SK-N-SH (cell line): ENCODE measurements around the gene AKT3. TPM values are rescaled to one million over a fixed set of nuclear protein-coding genes. Genes with fewer than 3 reads are reported as not detected.

Source experiments
- CTCF ChIA-PET: fragments of 300-600, 350-600 bp; formaldehyde crosslinking; extraction: SDS; loops from one replicate; lab custom pipeline; 2021; lab: Yijun Ruan, JAX
- POLR2A ChIA-PET: fragments of 350-600 bp; sonication (Branson Sonifier 250); formaldehyde crosslinking; extraction: SDS; loops from one replicate; lab custom pipeline; 2020; ENCODE audit warnings: antibody characterized with exemption, inconsistent platforms; lab: Yijun Ruan, JAX
- DNase-seq: peaks from one replicate; pipeline ENCODE4 v3.0.0; 2012
- H2AFZ ChIP-seq: fragments of 200-600 bp; sonication (generic); 2 replicates; pipeline ENCODE4 v1.8.1; 2016; ENCODE audit warnings: antibody characterized with exemption, mild to moderate bottlenecking, low read depth
- H3F3A ChIP-seq: fragments of 200-600 bp; sonication (generic); replicated peaks from 2 replicates; pipeline ENCODE3; 2016; ENCODE audit warnings: antibody characterized with exemption, mild to moderate bottlenecking; ENCODE audit not compliant: insufficient read depth
- H3K27ac ChIP-seq, 2 experiments: fragments of 200-500 bp in 1 of 2; fragments of 200-600 bp in 1 of 2; sonication (Bioruptor generic) in 1 of 2; sonication (generic), shearing (Covaris generic) in 1 of 2; 2 replicates each; pipeline versions ENCODE4 v1.5.1 to v1.6.1; 2014 to 2016; ENCODE audit warnings: low read depth in 2 of 2, inconsistent platforms in 1 of 2, low read length in 1 of 2, mild to moderate bottlenecking in 1 of 2, mixed read lengths in 1 of 2
- H3K27me3 ChIP-seq: fragments of 200-600 bp; sonication (generic), shearing (Covaris generic); 2 replicates; pipeline ENCODE4 v1.6.1; 2016; ENCODE audit warnings: mixed run types; ENCODE audit not compliant: insufficient read depth
- H3K36me3 ChIP-seq, 2 experiments: fragments of 200-500 bp in 1 of 2; fragments of 200-600 bp in 1 of 2; sonication (Bioruptor generic) in 1 of 2; sonication (generic) in 1 of 2; replicated peaks in 1 of 2; 2 replicates each; pipeline versions ENCODE3 to v1.5.1; 2014 to 2016; ENCODE audit warnings: low read length in 1 of 2, mild to moderate bottlenecking in 1 of 2; ENCODE audit not compliant: insufficient read depth in 2 of 2, control insufficient read depth in 1 of 2
- H3K4me1 ChIP-seq, 2 experiments: fragments of 200-500 bp in 1 of 2; fragments of 200-600 bp in 1 of 2; sonication (Bioruptor generic) in 1 of 2; sonication (generic), shearing (Covaris generic) in 1 of 2; 2 replicates each; pipeline versions ENCODE4 v1.5.1 to v1.6.1; 2014 to 2016; ENCODE audit warnings: low read depth in 1 of 2, low read length in 1 of 2, mixed run types in 1 of 2; ENCODE audit not compliant: insufficient read depth in 2 of 2, control insufficient read depth in 1 of 2
- H3K4me2 ChIP-seq: fragments of 200-600 bp; sonication (generic), shearing (Covaris generic); 2 replicates; pipeline ENCODE4 v1.6.1; 2017; ENCODE audit warnings: mixed run types
- H3K4me3 ChIP-seq, 2 experiments: fragments of 200-500 bp in 1 of 2; fragments of 200-600 bp in 1 of 2; sonication (Bioruptor generic) in 1 of 2; sonication (generic), shearing (Covaris generic) in 1 of 2; 2 replicates each; pipeline versions ENCODE4 v1.5.1 to v1.8.1; 2014 to 2016; ENCODE audit warnings: low read depth in 2 of 2, inconsistent platforms in 1 of 2, low read length in 1 of 2, mild to moderate bottlenecking in 1 of 2, mixed read lengths in 1 of 2, moderate library complexity in 1 of 2
- H3K79me2 ChIP-seq: fragments of 200-600 bp; sonication (generic); 2 replicates; pipeline ENCODE4 v1.8.1; 2017; ENCODE audit warnings: mild to moderate bottlenecking; ENCODE audit not compliant: insufficient read depth
- H3K9ac ChIP-seq: fragments of 200-600 bp; sonication (generic); 2 replicates; pipeline ENCODE4 v1.6.1; 2017; ENCODE audit warnings: mixed run types
- H3K9me2 ChIP-seq: fragments of 200-600 bp; sonication (generic); 2 replicates; pipeline ENCODE4 v1.6.1; 2017; ENCODE audit warnings: mixed run types
- H3K9me3 ChIP-seq: fragments of 200-600 bp; sonication (generic); 2 replicates; pipeline ENCODE4 v1.6.1; 2017; ENCODE audit warnings: mixed run types, mild to moderate bottlenecking, moderate library complexity
- H4K20me1 ChIP-seq: fragments of 200-600 bp; sonication (generic); 2 replicates; pipeline ENCODE4 v1.6.1; 2017; ENCODE audit warnings: mild to moderate bottlenecking, mixed run types; ENCODE audit not compliant: insufficient read depth
- ELF1 ChIP-seq: IDR thresholded peaks from 2 replicates; pipeline ENCODE4 v1.4.0; 2012
- EP300 ChIP-seq, 2 experiments: IDR thresholded peaks; 2 replicates each; pipeline versions ENCODE4 v1.4.0 to v1.6.1; 2012; ENCODE audit warnings: borderline replicate concordance in 1 of 2, low read depth in 1 of 2, low read length in 1 of 2
- EZH2phosphoT487 ChIP-seq: fragments of 200-600 bp; sonication (generic); IDR thresholded peaks from 2 replicates; pipeline ENCODE4 v1.6.1; 2017; ENCODE audit warnings: low read depth, mixed run types, mild to moderate bottlenecking, antibody characterized with exemption, moderate library complexity, borderline replicate concordance
- FOSL2 ChIP-seq: IDR thresholded peaks from 2 replicates; pipeline ENCODE4 v1.4.0; 2012; ENCODE audit warnings: low read depth, mild to moderate bottlenecking, moderate library complexity, borderline replicate concordance
- FOXJ3 ChIP-seq: sonication (generic); formaldehyde crosslinking; IDR thresholded peaks from 2 replicates; pipeline ENCODE4 v1.5.1; 2020; ENCODE audit warnings: mild to moderate bottlenecking, missing genetic modification reagents
- FOXM1 ChIP-seq: IDR thresholded peaks from 2 replicates; pipeline ENCODE4 v1.4.0; 2012; ENCODE audit warnings: low read depth, mild to moderate bottlenecking
- GATA2 ChIP-seq: sonication (generic); formaldehyde crosslinking; IDR thresholded peaks from 2 replicates; pipeline ENCODE4 v1.5.0; 2020; ENCODE audit warnings: mild to moderate bottlenecking, missing genetic modification reagents
- JUND ChIP-seq: IDR thresholded peaks from 2 replicates; pipeline ENCODE4 v1.4.0; 2012
- MXI1 ChIP-seq: IDR thresholded peaks from 2 replicates; pipeline ENCODE4 v1.6.1; 2012; ENCODE audit warnings: mild to moderate bottlenecking, low read depth, low read length, improper control_type of control experiment
- NFIC ChIP-seq: IDR thresholded peaks from 2 replicates; pipeline ENCODE4 v1.4.0; 2012; ENCODE audit warnings: borderline replicate concordance
- NRF1 ChIP-seq: IDR thresholded peaks from 2 replicates; pipeline ENCODE4 v1.6.1; 2012; ENCODE audit warnings: low read depth, mild to moderate bottlenecking, low read length
- POLR2AphosphoS5 ChIP-seq: IDR thresholded peaks from 2 replicates; pipeline ENCODE4 v1.6.1; 2012; ENCODE audit warnings: low read depth, low read length
- SMC3 ChIP-seq: IDR thresholded peaks from 2 replicates; pipeline ENCODE4 v1.6.1; 2012; ENCODE audit warnings: low read depth, low read length, improper control_type of control experiment
- TAF1 ChIP-seq: IDR thresholded peaks from 2 replicates; pipeline ENCODE4 v1.6.1; 2012; ENCODE audit warnings: low read depth, mild to moderate bottlenecking, low read length, moderate library complexity, borderline replicate concordance
- WGBS: methylation state at CpG from one replicate; pipeline ENCODE4 v1.1.6; 2017; ENCODE audit warnings: low lambda C conversion rate; 5-methylcytosine and 5-hydroxymethylcytosine counted together
- polyA plus RNA-seq, 3 experiments: library from polyadenylated mRNA; depleted of rRNA; stranded (reverse); fragments of >200 nt; gene quantifications; 2 replicates each; pipeline ENCODE4 v1.2.3, GENCODE V29; 2012
- TF ChIP-seq, protein P1 (sequence below): fragments of 150-350 bp; IDR thresholded peaks from 2 replicates; pipeline ENCODE4 v1.6.1; 2016; ENCODE audit warnings: mild to moderate bottlenecking, low read depth, low read length
- TF ChIP-seq, protein P2 (sequence below): IDR thresholded peaks from 2 replicates; pipeline ENCODE4 v1.4.0; 2012; ENCODE audit warnings: low read depth, borderline replicate concordance

Gene AKT3
- polyA plus RNA-seq, 1 of the 3 experiments (the other 2 are of a cell fraction) = 12.7 TPM

GRCh38 chr1:243723458-243724043, 126.5 kb downstream of the AKT3 start:
- Histone ChIP-seq H3K27ac (no peak overlapping the region), H4K20me1 (no peaks in the 10 kb centered on the region), H3K9me3 (no peaks in the 10 kb centered on the region), H2AFZ (no peak overlapping the region), H3K27me3 (no peaks in the 10 kb centered on the region), H3K4me1 (peaks cover 0 to 7% of the 10 kb centered on the region in 2 experiments; a peak in 2 of 4 replicates), H3K9ac (no peak overlapping the region), H3K36me3 (no peaks in the 10 kb centered on the region), H3K9me2 (no peaks in the 10 kb centered on the region), H3F3A (peaks cover 15% of the 10 kb centered on the region), H3K79me2 (peaks cover 67% of the 10 kb centered on the region), H3K4me2 (no peak overlapping the region), H3K4me3 (no peak overlapping the region)
- ChIA-PET POLR2A (no interaction called here), CTCF (interaction anchor here (0.9 to 1.1 kb wide), 3 partner anchors 10 to 25 kb away, joined by 3 read pairs; no protein-coding TSS in a partner anchor)
- WGBS = 89% methylated on average over 3 of the region's 3 CpGs
- TF ChIP-seq GATA2 = no peak
- no peak for TF ChIP-seq FOXM1
- TF ChIP-seq FOXJ3 (CRISPR knock-in tag) = no peak
- TF ChIP-seq FOSL2 = no peak
- no peak for TF ChIP-seq POLR2AphosphoS5
- no peak for DNase-seq

GRCh38 chr1:243723050-243723449, 127.0 kb downstream of the AKT3 start:
- ChIA-PET POLR2A (no interaction called here), CTCF (interaction anchor here (0.9 to 1.1 kb wide), 2 partner anchors 11 to 26 kb away, joined by 3 read pairs; no protein-coding TSS in a partner anchor)
- TF ChIP-seq NFIC (no peak), JUND (no peak), ELF1 (no peak), NRF1 (no peak), EZH2phosphoT487 (no peak), MXI1 (no peak), FOSL2 (no peak), EP300 (IDR thresholded peaks at IDR 0.05; ENCODE audit: borderline replicate concordance in 1 of 2, low read depth in 1 of 2, low read length in 1 of 2) (no peak), SMC3 (no peak), TAF1 (no peak), FOXM1 (no peak), FOXJ3 (CRISPR knock-in tag) (no peak)
- TF ChIP-seq, protein P1, sequence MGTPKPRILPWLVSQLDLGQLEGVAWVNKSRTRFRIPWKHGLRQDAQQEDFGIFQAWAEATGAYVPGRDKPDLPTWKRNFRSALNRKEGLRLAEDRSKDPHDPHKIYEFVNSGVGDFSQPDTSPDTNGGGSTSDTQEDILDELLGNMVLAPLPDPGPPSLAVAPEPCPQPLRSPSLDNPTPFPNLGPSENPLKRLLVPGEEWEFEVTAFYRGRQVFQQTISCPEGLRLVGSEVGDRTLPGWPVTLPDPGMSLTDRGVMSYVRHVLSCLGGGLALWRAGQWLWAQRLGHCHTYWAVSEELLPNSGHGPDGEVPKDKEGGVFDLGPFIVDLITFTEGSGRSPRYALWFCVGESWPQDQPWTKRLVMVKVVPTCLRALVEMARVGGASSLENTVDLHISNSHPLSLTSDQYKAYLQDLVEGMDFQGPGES = no peak
- TF ChIP-seq, protein P2, sequence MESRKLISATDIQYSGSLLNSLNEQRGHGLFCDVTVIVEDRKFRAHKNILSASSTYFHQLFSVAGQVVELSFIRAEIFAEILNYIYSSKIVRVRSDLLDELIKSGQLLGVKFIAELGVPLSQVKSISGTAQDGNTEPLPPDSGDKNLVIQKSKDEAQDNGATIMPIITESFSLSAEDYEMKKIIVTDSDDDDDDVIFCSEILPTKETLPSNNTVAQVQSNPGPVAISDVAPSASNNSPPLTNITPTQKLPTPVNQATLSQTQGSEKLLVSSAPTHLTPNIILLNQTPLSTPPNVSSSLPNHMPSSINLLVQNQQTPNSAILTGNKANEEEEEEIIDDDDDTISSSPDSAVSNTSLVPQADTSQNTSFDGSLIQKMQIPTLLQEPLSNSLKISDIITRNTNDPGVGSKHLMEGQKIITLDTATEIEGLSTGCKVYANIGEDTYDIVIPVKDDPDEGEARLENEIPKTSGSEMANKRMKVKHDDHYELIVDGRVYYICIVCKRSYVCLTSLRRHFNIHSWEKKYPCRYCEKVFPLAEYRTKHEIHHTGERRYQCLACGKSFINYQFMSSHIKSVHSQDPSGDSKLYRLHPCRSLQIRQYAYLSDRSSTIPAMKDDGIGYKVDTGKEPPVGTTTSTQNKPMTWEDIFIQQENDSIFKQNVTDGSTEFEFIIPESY = no peak
- Histone ChIP-seq H3K27ac (no peak overlapping the region), H3K27me3 (no peaks in the 10 kb centered on the region), H2AFZ (no peak overlapping the region), H3K4me2 (no peak overlapping the region), H3K9me3 (no peaks in the 10 kb centered on the region), H3F3A (peaks cover 18% of the 10 kb centered on the region), H3K4me3 (no peak overlapping the region), H4K20me1 (no peaks in the 10 kb centered on the region), H3K79me2 (peaks cover 72% of the 10 kb centered on the region), H3K9ac (no peak overlapping the region), H3K36me3 (no peaks in the 10 kb centered on the region), H3K4me1 (peaks cover 0 to 7% of the 10 kb centered on the region in 2 experiments; a peak in 2 of 4 replicates), H3K9me2 (no peaks in the 10 kb centered on the region)
- WGBS = 91% methylated on average over 3 of the region's 3 CpGs
- no peak for DNase-seq
